Activated CD4-positive, alpha-beta T cell treated with anti-CD3 and anti-CD28 coated beads, Interleukin-2, amount 10 ng/mL, durations not matched to agents 24 days and 14 days (primary cell): ENCODE data around the gene KRTAP5-1. TPM values are rescaled to one million over a fixed set of nuclear protein-coding genes. Genes with fewer than 3 reads are reported as not detected.

Experiments
- DNase-seq: peaks from one replicate; pipeline ENCODE4 v3.0.0; 2022
- H3K27ac Mint-ChIP-seq: one replicate; pipeline ENCODE4 v1.8.0; 2022; ENCODE audit warnings: mild to moderate bottlenecking, mixed read lengths
- H3K27me3 Mint-ChIP-seq: one replicate; pipeline ENCODE4 v1.8.0; 2022; ENCODE audit warnings: mixed read lengths
- H3K36me3 Mint-ChIP-seq: one replicate; pipeline ENCODE4 v1.8.0; 2022; ENCODE audit warnings: low read depth, mild to moderate bottlenecking, mixed read lengths
- H3K4me1 Mint-ChIP-seq: one replicate; pipeline ENCODE4 v1.8.0; 2021; ENCODE audit warnings: mixed read lengths
- H3K4me3 Mint-ChIP-seq: one replicate; pipeline ENCODE4 v1.8.0; 2022; ENCODE audit warnings: mild to moderate bottlenecking, moderate library complexity, mixed read lengths
- H3K9me3 Mint-ChIP-seq: one replicate; pipeline ENCODE4 v1.8.0; 2021; ENCODE audit warnings: mixed read lengths
- intact Hi-C: fragments of 100-400 bp; cut with micrococcal nuclease; formaldehyde crosslinking; loops from one replicate; pipeline ENCODE4 v1.15.1; 2023
- total RNA-seq: library from RNA; stranded (reverse); gene quantifications from 2 replicates; pipeline ENCODE4 v1.2.3, GENCODE V29; 2022

KRTAP5-1 gene
- total RNA-seq, 1 donor from 2014 or later = not detected

GRCh38 chr11:1543606-1544263 lies 41.3 kb downstream of the KRTAP5-1 start:
- no peaks in the 10 kb centered on the region for H3K4me1 Mint-ChIP-seq
- H3K4me3 Mint-ChIP-seq = no peak overlapping the region
- H3K27ac Mint-ChIP-seq = no peak overlapping the region
- H3K27me3 Mint-ChIP-seq = peaks cover 26% of the 10 kb centered on the region
- intact Hi-C loops = no loop called here
- H3K36me3 Mint-ChIP-seq = no peaks in the 10 kb centered on the region
- no peak for DNase-seq
- H3K9me3 Mint-ChIP-seq = no peaks in the 10 kb centered on the region

DNA sequence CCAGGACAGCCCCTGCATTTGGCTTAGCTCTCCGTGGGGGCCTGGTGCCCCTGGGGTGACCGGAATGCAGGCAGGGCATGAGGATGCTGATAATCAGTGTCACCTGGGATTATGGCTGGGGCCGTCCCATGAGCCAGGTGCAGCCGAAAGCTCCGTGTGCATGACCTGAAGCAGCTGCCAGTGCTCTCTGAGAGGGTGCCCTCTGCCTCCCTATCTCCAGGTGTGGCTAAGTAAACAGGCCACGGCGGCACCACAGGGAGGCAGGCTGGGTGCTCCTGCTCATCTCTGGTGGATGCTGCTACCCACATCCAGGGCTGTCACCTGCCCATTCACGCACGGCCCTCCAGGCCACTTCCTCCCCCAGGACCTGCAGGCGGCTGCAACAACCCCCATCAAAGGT lies 42.8 kb downstream of the KRTAP5-1 start:
- intact Hi-C loops = no loop called here

DNA sequence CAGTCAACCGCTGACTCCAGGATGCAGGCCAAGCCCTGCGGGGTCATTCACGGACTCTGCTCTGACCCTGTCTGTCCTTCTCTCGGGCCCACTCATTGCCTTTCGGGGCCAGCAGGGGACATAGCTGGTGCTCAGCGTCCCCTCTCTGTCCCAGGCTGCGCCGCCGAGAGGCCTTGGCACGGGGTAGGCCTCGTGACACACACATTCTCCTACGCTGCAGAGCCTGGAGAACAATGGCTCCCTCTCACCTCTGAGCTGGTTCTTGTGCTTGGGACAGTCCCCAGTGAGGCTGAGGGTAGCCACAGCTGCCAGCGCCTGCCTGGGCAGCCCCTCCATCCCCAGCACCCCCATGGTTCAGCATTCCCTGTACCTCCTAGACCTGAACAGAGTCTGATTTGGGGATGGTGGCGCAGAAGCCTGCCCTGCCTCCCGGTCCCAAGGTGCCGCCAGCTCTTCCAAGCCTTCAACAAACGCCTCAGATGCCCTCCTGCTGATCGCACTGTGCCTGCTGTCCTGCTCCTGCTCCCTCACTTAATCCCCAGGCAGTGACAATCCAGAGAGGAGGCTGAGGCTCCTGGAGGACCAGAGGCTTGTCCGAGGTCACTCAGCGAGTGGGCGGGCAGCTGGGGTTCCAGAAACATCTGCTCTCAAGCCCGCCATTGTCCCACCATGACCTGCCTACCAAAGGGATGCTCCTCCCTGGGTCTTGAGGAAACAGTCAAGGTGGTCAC lies 43.4 kb downstream of the KRTAP5-1 start:
- no peak for DNase-seq
- Mint-ChIP-seq H3K9me3 (no peaks in the 10 kb centered on the region), H3K27me3 (peaks cover 23% of the 10 kb centered on the region), H3K36me3 (no peaks in the 10 kb centered on the region), H3K4me3 (no peak overlapping the region), H3K27ac (no peak overlapping the region), H3K4me1 (no peaks in the 10 kb centered on the region)
- intact Hi-C loops = no loop called here

More for the DNA sequence above, 42.8 kb downstream of the KRTAP5-1 start:
- Mint-ChIP-seq H3K9me3 (no peaks in the 10 kb centered on the region), H3K4me3 (no peak overlapping the region), H3K27me3 (peaks cover 23% of the 10 kb centered on the region), H3K27ac (no peak overlapping the region), H3K4me1 (no peaks in the 10 kb centered on the region), H3K36me3 (no peaks in the 10 kb centered on the region)
- no peak for DNase-seq

DNA sequence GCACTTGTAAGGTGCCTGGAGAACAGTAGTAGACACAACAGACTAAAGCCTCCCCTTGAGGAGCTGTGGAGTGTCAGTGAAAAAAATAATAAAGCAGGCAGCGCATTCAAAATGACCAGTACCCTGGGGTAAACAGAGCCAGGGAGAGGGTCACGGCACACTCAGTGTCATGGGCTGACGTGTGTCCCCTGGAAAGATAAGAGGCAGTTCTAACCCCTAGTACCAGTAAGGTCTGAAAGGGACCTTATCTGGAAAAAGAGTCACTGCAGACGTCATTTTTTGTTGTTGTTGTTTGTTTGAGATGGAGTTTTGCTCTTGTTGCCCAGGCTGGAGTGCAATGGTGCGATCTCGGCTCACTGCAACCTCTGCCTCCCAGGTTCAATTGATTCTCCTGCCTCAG lies 45.0 kb downstream of the KRTAP5-1 start:
- Mint-ChIP-seq H3K36me3 (peaks cover under 1% of the 10 kb centered on the region), H3K27me3 (peaks cover 9% of the 10 kb centered on the region), H3K9me3 (no peaks in the 10 kb centered on the region), H3K4me1 (peaks cover 4% of the 10 kb centered on the region), H3K27ac (no peak overlapping the region), H3K4me3 (no peak overlapping the region)
- intact Hi-C loops = no loop called here
- no peak for DNase-seq

GRCh38 chr11:1538153-1538552 lies 46.9 kb downstream of the KRTAP5-1 start:
- intact Hi-C loops = no loop called here
- peaks cover 6% of the 10 kb centered on the region for H3K4me1 Mint-ChIP-seq
- peaks cover 3% of the 10 kb centered on the region for H3K27me3 Mint-ChIP-seq
- peaks cover 2% of the 10 kb centered on the region for H3K36me3 Mint-ChIP-seq
- H3K4me3 Mint-ChIP-seq = no peak overlapping the region
- H3K9me3 Mint-ChIP-seq = no peaks in the 10 kb centered on the region
- no peak overlapping the region for H3K27ac Mint-ChIP-seq
- DNase-seq = no peak

DNA sequence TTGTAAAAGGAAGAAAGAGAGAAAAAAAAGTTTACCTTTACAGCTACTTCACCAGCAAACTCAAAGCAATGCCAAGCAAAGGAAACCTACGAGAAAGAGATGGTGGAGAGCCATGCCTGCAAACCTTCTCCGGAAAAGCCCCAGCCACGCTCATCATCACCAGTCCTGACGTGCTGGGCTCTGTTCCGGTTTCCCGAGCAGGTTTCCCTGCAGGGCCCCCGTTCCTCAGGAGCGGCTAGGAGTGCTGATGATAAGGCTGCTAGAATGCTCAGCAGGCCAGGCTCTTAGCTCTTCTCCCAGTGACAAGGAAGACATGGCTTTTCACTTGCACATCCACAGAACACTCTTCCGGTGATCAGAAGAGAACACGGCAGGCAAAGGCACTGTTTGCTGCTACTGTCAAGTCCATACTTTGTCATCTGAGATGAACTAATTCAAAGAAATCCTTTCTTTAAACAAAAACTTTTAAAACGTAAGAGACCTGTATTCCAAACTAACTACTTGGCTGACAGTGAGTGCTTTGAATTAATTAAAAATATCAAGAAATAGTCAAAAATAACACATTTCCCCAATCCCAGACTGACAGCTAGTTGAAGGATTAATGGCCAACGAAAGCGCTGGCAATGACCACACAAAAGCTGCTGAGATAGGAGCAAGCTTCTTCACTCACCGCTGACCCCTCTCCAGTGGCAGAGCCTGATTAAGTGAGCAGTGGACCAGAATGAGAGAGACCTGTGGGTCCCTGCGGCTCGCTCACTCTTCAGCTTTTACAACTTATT lies 48.8 kb downstream of the KRTAP5-1 start:
- Mint-ChIP-seq H3K27me3 (peaks cover 3% of the 10 kb centered on the region), H3K4me3 (no peak overlapping the region), H3K9me3 (no peaks in the 10 kb centered on the region), H3K36me3 (peaks cover 4% of the 10 kb centered on the region), H3K4me1 (peaks cover 16% of the 10 kb centered on the region), H3K27ac (no peak overlapping the region)
- no peak for DNase-seq
- intact Hi-C loops = no loop called here

GRCh38 chr11:1534682-1535081 lies 50.4 kb downstream of the KRTAP5-1 start:
- Mint-ChIP-seq H3K4me1 (peaks cover 16% of the 10 kb centered on the region), H3K4me3 (no peak overlapping the region), H3K27me3 (peaks cover 3% of the 10 kb centered on the region), H3K9me3 (no peaks in the 10 kb centered on the region), H3K36me3 (peaks cover 4% of the 10 kb centered on the region), H3K27ac (no peak overlapping the region)
- intact Hi-C loops = no loop called here
- no peak for DNase-seq

Other genes with a start within 250 kb of the KRTAP5-1 start
- gene BRSK2, start 195.3 kb downstream of the KRTAP5-1 start, total RNA-seq = 0.84 and 0.97 TPM in 2 replicates
- gene MOB2, start 98.5 kb downstream of the KRTAP5-1 start, total RNA-seq = 22.4 and 23.5 TPM in 2 replicates
- 0.86 and 1.6 TPM in 2 replicates for gene DUSP8, start 13.0 kb downstream of the KRTAP5-1 start, total RNA-seq
- not detected in 2 replicates for gene KRTAP5-2, start 13.0 kb upstream of the KRTAP5-1 start, total RNA-seq
- gene KRTAP5-3, start 23.2 kb upstream of the KRTAP5-1 start, total RNA-seq = not detected in 2 replicates
- not detected in 2 replicates for gene KRTAP5-4, start 36.9 kb upstream of the KRTAP5-1 start, total RNA-seq
- gene KRTAP5-5, start 44.5 kb upstream of the KRTAP5-1 start, total RNA-seq = not detected in 2 replicates
- not detected in 2 replicates for gene KRTAP5-6, start 111.9 kb upstream of the KRTAP5-1 start, total RNA-seq
- gene IFITM10, start 165.3 kb upstream of the KRTAP5-1 start, total RNA-seq = 0.12 and 0.14 TPM in 2 replicates
- gene CTSD, start 178.6 kb upstream of the KRTAP5-1 start, total RNA-seq = 59.8 and 66.1 TPM in 2 replicates
- not detected in 2 replicates for gene SYT8, start 249.7 kb upstream of the KRTAP5-1 start, total RNA-seq